Parathyroid adenoma (tissue), 2 donors: ENCODE data around the gene WBP2.

Source experiments
- H2AFZ ChIP-seq: fragments of 300-600 bp; sonication (generic); one replicate; pipeline ENCODE4 v1.7.0; 2017; ENCODE audit warnings: antibody characterized with exemption, mild to moderate bottlenecking
- H3K27ac ChIP-seq: fragments of 300-600 bp; sonication (generic); one replicate; pipeline ENCODE4 v1.7.0; 2017
- H3K27me3 ChIP-seq: fragments of 300-600 bp; sonication (generic); one replicate; pipeline ENCODE4 v1.7.0; 2017; ENCODE audit warnings: low read length; ENCODE audit not compliant: control insufficient read depth, insufficient read depth
- H3K36me3 ChIP-seq: fragments of 300-600 bp; sonication (generic); one replicate; pipeline ENCODE4 v1.7.0; 2017; ENCODE audit warnings: low read length; ENCODE audit not compliant: control insufficient read depth, insufficient read depth
- H3K4me1 ChIP-seq: fragments of 300-600 bp; sonication (generic); one replicate; pipeline ENCODE4 v1.7.0; 2017; ENCODE audit warnings: control low read depth
- H3K4me2 ChIP-seq: fragments of 300-600 bp; sonication (generic); one replicate; pipeline ENCODE4 v1.7.0; 2017; ENCODE audit warnings: low read length
- H3K4me3 ChIP-seq: fragments of 300-600 bp; sonication (generic); one replicate; pipeline ENCODE4 v1.7.0; 2017; ENCODE audit warnings: low read depth, low read length
- H3K79me2 ChIP-seq: fragments of 300-600 bp; sonication (generic); one replicate; pipeline ENCODE4 v1.7.0; 2017; ENCODE audit warnings: control low read depth
- H3K9ac ChIP-seq: fragments of 300-600 bp; sonication (generic); one replicate; pipeline ENCODE4 v1.7.0; 2017; ENCODE audit warnings: mild to moderate bottlenecking
- H3K9me3 ChIP-seq: fragments of 300-600 bp; sonication (generic); one replicate; pipeline ENCODE4 v1.7.0; 2017; ENCODE audit warnings: low read length; ENCODE audit not compliant: control insufficient read depth
- CTCF ChIP-seq: fragments of 300-600 bp; sonication (generic); IDR thresholded peaks from one replicate; pipeline ENCODE4 v1.7.0; 2017; ENCODE audit warnings: antibody characterized with exemption, mild to moderate bottlenecking
- donor health status: primary hyperparathyroidism.

Gene WBP2

GRCh38 chr17:75880266-75880665, 25.1 kb upstream of the WBP2 start:
- TF ChIP-seq CTCF: no peak
- no peaks in the 10 kb centered on the region for H3K79me2 ChIP-seq
- no peak overlapping the region for H3K27ac ChIP-seq

GRCh38 chr17:75878174-75878998, 23.3 kb upstream of the WBP2 start, which contains the start of gene TRIM47:
Gene TRIM47, minus strand, starts transcription at chr17:75878581. Its CDS starts 33 bp downstream, at chr17:75878548.
- Histone ChIP-seq H3K27ac (peak within 1 kb of the TSS; percentile 87), H3K79me2 (no peaks in the 10 kb centered on the region), H3K4me3 (peak within 1 kb of the TSS; percentile 89), H3K4me2 (peak within 1 kb of the TSS; percentile 77), H3K36me3 (no peaks in the 10 kb centered on the region), H3K4me1 (peaks cover 7% of the 10 kb centered on the region), H3K27me3 (no peaks in the 10 kb centered on the region), H3K9me3 (no peaks in the 10 kb centered on the region), H2AFZ (peak within 1 kb of the TSS; percentile 84), H3K9ac (no peak within 1 kb of the TSS)
- no peak for TF ChIP-seq CTCF

More at GRCh38 chr17:75880266-75880665, 25.1 kb upstream of the WBP2 start:
- H2AFZ ChIP-seq: no peak overlapping the region
- H3K9me3 ChIP-seq: no peaks in the 10 kb centered on the region
- H3K9ac ChIP-seq: no peak overlapping the region
- no peaks in the 10 kb centered on the region for H3K36me3 ChIP-seq
- H3K4me2 ChIP-seq: no peak overlapping the region
- peaks cover 7% of the 10 kb centered on the region for H3K4me1 ChIP-seq
- no peak overlapping the region for H3K4me3 ChIP-seq
- no peaks in the 10 kb centered on the region for H3K27me3 ChIP-seq

GRCh38 chr17:75877752-75878173, 22.6 kb upstream of the WBP2 start:
- H2AFZ ChIP-seq: peak overlapping the region; percentile 68
- H3K9ac ChIP-seq: no peak overlapping the region
- peak overlapping the region; percentile 87 for H3K27ac ChIP-seq
- peak overlapping the region; percentile 77 for H3K4me2 ChIP-seq
- no peaks in the 10 kb centered on the region for H3K9me3 ChIP-seq
- peak overlapping the region; percentile 89 for H3K4me3 ChIP-seq
- peak; percentile 52 for TF ChIP-seq CTCF
- H3K27me3 ChIP-seq: no peaks in the 10 kb centered on the region
- H3K36me3 ChIP-seq: no peaks in the 10 kb centered on the region
- H3K4me1 ChIP-seq: peaks cover 10% of the 10 kb centered on the region
- H3K79me2 ChIP-seq: no peaks in the 10 kb centered on the region

GRCh38 chr17:75876938-75877751, 22.0 kb upstream of the WBP2 start:
- H3K9ac ChIP-seq: no peak overlapping the region
- peak overlapping the region; percentile 77 for H3K4me2 ChIP-seq
- H3K4me1 ChIP-seq: peaks cover 14% of the 10 kb centered on the region
- no peaks in the 10 kb centered on the region for H3K36me3 ChIP-seq
- peak overlapping the region; percentile 87 for H3K27ac ChIP-seq
- H3K27me3 ChIP-seq: no peaks in the 10 kb centered on the region
- H3K4me3 ChIP-seq: peak overlapping the region; percentile 89
- peak overlapping the region; percentile 68 for H2AFZ ChIP-seq
- H3K9me3 ChIP-seq: no peaks in the 10 kb centered on the region
- no peak for TF ChIP-seq CTCF
- no peaks in the 10 kb centered on the region for H3K79me2 ChIP-seq
